IMR-90 (cell line): ENCODE measurements around the gene ARHGEF26. TPM values are rescaled to one million over a fixed set of nuclear protein-coding genes. Genes with fewer than 3 reads are reported as not detected.

Source experiments
- ATAC-seq: fragments of 200-7000 bp; cut with Tn5 transposase; 2 replicates; pipeline ENCODE4 v1.9.1; 2020; ENCODE audit warnings: low read depth, mild to moderate bottlenecking, moderate library complexity
- BruUV-seq: library from RNA; stranded (reverse); fragments of 400-500 nt; replicated peaks from 2 replicates; lab custom pipeline; 2021; lab: Mats Ljungman, UMichigan
- CTCF ChIA-PET: fragments of 300-600 bp; formaldehyde crosslinking; extraction: SDS; loops from one replicate; lab custom pipeline; 2021; ENCODE audit warnings: antibody characterized with exemption; lab: Yijun Ruan, JAX
- POLR2A ChIA-PET: fragments of 300-600 bp; sonication (Branson Sonifier 250); formaldehyde crosslinking; loops from one replicate; lab custom pipeline; 2022; ENCODE audit warnings: antibody characterized with exemption; ENCODE audit not compliant: unreplicated experiment; lab: Charles Lee
- DNase-seq: peaks from one replicate; pipeline ENCODE4 v3.0.0; 2013
- H2AFZ ChIP-seq: replicated peaks from 2 replicates; pipeline ENCODE3; 2013; ENCODE audit warnings: low read length, mild to moderate bottlenecking; ENCODE audit not compliant: poor library complexity
- H2AK5ac ChIP-seq: 2 replicates; pipeline ENCODE4 v1.6.1; 2013; ENCODE audit warnings: low read depth, low read length, inconsistent platforms
- H2AK9ac ChIP-seq: replicated peaks from 2 replicates; pipeline ENCODE3; 2013; ENCODE audit warnings: mild to moderate bottlenecking, low read depth, low read length, moderate library complexity; ENCODE audit not compliant: poor library complexity
- H2BK120ac ChIP-seq: 2 replicates; pipeline ENCODE4 v1.6.1; 2013; ENCODE audit warnings: low read depth, low read length, inconsistent platforms
- H2BK15ac ChIP-seq: 3 replicates; pipeline ENCODE4 v1.6.1; 2013; ENCODE audit warnings: low read depth, low read length, inconsistent platforms
- H2BK20ac ChIP-seq: 2 replicates; pipeline ENCODE4 v1.6.1; 2013; ENCODE audit warnings: low read depth, mild to moderate bottlenecking, inconsistent platforms, low read length, moderate library complexity
- H2BK5ac ChIP-seq: 2 replicates; pipeline ENCODE4 v1.6.1; 2013; ENCODE audit warnings: mild to moderate bottlenecking, low read depth, low read length, inconsistent platforms; ENCODE audit not compliant: poor library complexity, severe bottlenecking
- H3K14ac ChIP-seq: replicated peaks from 2 replicates; pipeline ENCODE4 v1.6.1; 2013; ENCODE audit warnings: low read depth, low read length, inconsistent platforms
- H3K18ac ChIP-seq: 2 replicates; pipeline ENCODE4 v1.6.1; 2013; ENCODE audit warnings: low read depth, low read length, control low read depth
- H3K23ac ChIP-seq: 2 replicates; pipeline ENCODE4 v1.6.1; 2013; ENCODE audit warnings: low read depth, low read length, inconsistent platforms
- H3K27ac ChIP-seq: 2 replicates; pipeline ENCODE4 v1.5.1; 2013; ENCODE audit warnings: mild to moderate bottlenecking, control low read depth, low read length; ENCODE audit not compliant: insufficient read depth
- H3K27me3 ChIP-seq: 2 replicates; pipeline ENCODE4 v1.6.1; 2013; ENCODE audit warnings: low read length; ENCODE audit not compliant: control insufficient read depth, insufficient read depth
- H3K36me3 ChIP-seq: 2 replicates; pipeline ENCODE4 v1.6.1; 2013; ENCODE audit warnings: low read length, mixed read lengths; ENCODE audit not compliant: control insufficient read depth, insufficient read depth
- H3K4ac ChIP-seq: 2 replicates; pipeline ENCODE4 v1.6.1; 2013; ENCODE audit warnings: low read depth, low read length, inconsistent platforms
- H3K4me1 ChIP-seq: 2 replicates; pipeline ENCODE4 v1.6.1; 2013; ENCODE audit warnings: low read length, mixed read lengths; ENCODE audit not compliant: control insufficient read depth, insufficient read depth
- H3K4me2 ChIP-seq: 2 replicates; pipeline ENCODE4 v1.6.1; 2013; ENCODE audit warnings: low read depth, mild to moderate bottlenecking, control low read depth, low read length, moderate library complexity
- H3K4me3 ChIP-seq: 2 replicates; pipeline ENCODE4 v1.5.1; 2013; ENCODE audit warnings: low read depth, mild to moderate bottlenecking, control low read depth, low read length, moderate library complexity; ENCODE audit not compliant: insufficient read depth
- H3K56ac ChIP-seq: 2 replicates; pipeline ENCODE4 v1.6.1; 2013; ENCODE audit warnings: low read length, inconsistent platforms; ENCODE audit not compliant: insufficient read depth; ENCODE audit errors: extremely low read depth
- H3K79me1 ChIP-seq, 2 experiments: 2 replicates each; pipeline ENCODE4 v1.6.1; 2013; ENCODE audit warnings: low read length in 2 of 2, inconsistent platforms in 1 of 2, low read depth in 1 of 2
- H3K9ac ChIP-seq: 2 replicates; pipeline ENCODE4 v1.6.1; 2013; ENCODE audit warnings: low read depth, low read length, control low read depth
- H3K9me1 ChIP-seq: 2 replicates; pipeline ENCODE4 v1.6.1; 2013; ENCODE audit warnings: low read length, inconsistent platforms; ENCODE audit not compliant: insufficient read depth
- H3K9me3 ChIP-seq: 2 replicates; pipeline ENCODE4 v1.6.1; 2013; ENCODE audit warnings: low read length; ENCODE audit not compliant: control insufficient read depth, insufficient read depth
- H4K20me1 ChIP-seq: 2 replicates; pipeline ENCODE4 v1.6.1; 2013; ENCODE audit warnings: low read length, inconsistent platforms; ENCODE audit not compliant: insufficient read depth
- H4K5ac ChIP-seq: 2 replicates; pipeline ENCODE4 v1.6.1; 2013; ENCODE audit warnings: mild to moderate bottlenecking, low read depth, low read length, control low read depth
- H4K8ac ChIP-seq, 2 experiments: 2 replicates each; pipeline ENCODE4 v1.6.1; 2013; ENCODE audit warnings: low read depth in 2 of 2, low read length in 2 of 2, control low read depth in 1 of 2, inconsistent platforms in 1 of 2
- H4K91ac ChIP-seq: 2 replicates; pipeline ENCODE4 v1.6.1; 2013; ENCODE audit warnings: low read depth, low read length, inconsistent platforms; ENCODE audit not compliant: insufficient read depth
- CEBPB ChIP-seq: IDR thresholded peaks from 2 replicates; pipeline ENCODE4 v1.6.1; 2012; ENCODE audit warnings: low read depth, low read length, improper control_type of control experiment
- RCOR1 ChIP-seq: IDR thresholded peaks from 2 replicates; pipeline ENCODE4 v1.6.1; 2012; ENCODE audit warnings: mild to moderate bottlenecking, low read length, improper control_type of control experiment; ENCODE audit not compliant: insufficient replicate concordance
- WGBS, 2 experiments: methylation state at CpG; one replicate each; pipeline versions ENCODE4 v1.1.5 to v1.1.7; 2013; ENCODE audit warnings: missing lambda C conversion rate in 2 of 2; ENCODE audit not compliant: insufficient read length in 1 of 2; ENCODE audit errors: extremely low coverage in 2 of 2; 5-methylcytosine and 5-hydroxymethylcytosine counted together
- dilution Hi-C: fragments of 300-500 bp; cut with HindIII; formaldehyde crosslinking; loops from one replicate; pipeline ENCODE4 v1.14.3; 2018; ENCODE audit warnings: low sequenced_read_pairs; ENCODE audit not compliant: unreplicated experiment
- in situ Hi-C: fragments of 300-500 bp; cut with MboI; formaldehyde crosslinking; loops from 3 replicates; pipeline ENCODE4 v1.14.3; 2019; ENCODE audit warnings: low sequenced_read_pairs, inconsistent platforms, mixed read lengths
- intact Hi-C: fragments of 100-400 bp; cut with micrococcal nuclease; formaldehyde crosslinking; loops from 2 replicates; pipeline ENCODE4 v1.10.0; 2022
- polyA plus RNA-seq, 3 experiments: library from polyadenylated mRNA; depleted of rRNA; stranded (reverse); fragments of >200 nt; gene quantifications; 2 replicates each; pipeline ENCODE4 v1.2.3, GENCODE V29; 2012; ENCODE audit warnings: low replicate concordance in 1 of 3
- total RNA-seq: library from RNA; depleted of rRNA; stranded (reverse); fragments of >200 nt; gene quantifications from 2 replicates; pipeline ENCODE4 v1.2.3, GENCODE V29; 2012

The ARHGEF26 gene
- total and polyA plus RNA-seq, 2 of the 4 experiments (the other 2 are of a cell fraction): 2.0 to 2.3 TPM

GRCh38 chr3:154135511-154136173 is 14.5 kb downstream of the ARHGEF26 start:
- no peak for ATAC-seq
- no TSS peak for BruUV-seq
- H2BK15ac ChIP-seq: no peak overlapping the region
- no peak for DNase-seq
- H2AK5ac ChIP-seq: no peak overlapping the region
- no peak overlapping the region for H2AFZ ChIP-seq
- no peak overlapping the region for H3K23ac ChIP-seq
- no peaks in the 10 kb centered on the region for H4K20me1 ChIP-seq
- no peaks in the 10 kb centered on the region for H3K9me1 ChIP-seq
- H3K27me3 ChIP-seq: no peaks in the 10 kb centered on the region
- H4K5ac ChIP-seq: no peak overlapping the region
- POLR2A ChIA-PET: no interaction called here
- no peak overlapping the region for H2AK9ac ChIP-seq
- H3K36me3 ChIP-seq: no peaks in the 10 kb centered on the region
- no peak overlapping the region for H3K4me2 ChIP-seq
- H3K27ac ChIP-seq: no peak overlapping the region
- dilution Hi-C loops: no loop called here
- H3K4me1 ChIP-seq: no peaks in the 10 kb centered on the region
- H2BK5ac ChIP-seq: no peak overlapping the region
- H3K14ac ChIP-seq: no peak overlapping the region
- intact Hi-C loops: no loop called here
- in situ Hi-C loops: no loop called here
- H2BK20ac ChIP-seq: no peak overlapping the region
- H3K9me3 ChIP-seq: no peaks in the 10 kb centered on the region
- H3K56ac ChIP-seq: no peak overlapping the region
- no peak overlapping the region for H4K91ac ChIP-seq
- H3K9ac ChIP-seq: no peak overlapping the region
- no peaks in the 10 kb centered on the region for H3K79me1 ChIP-seq
- 0 out of 2 replicates have a peak, but pooled peaks have one; percentile 23 for TF ChIP-seq CEBPB
- no peak for TF ChIP-seq RCOR1
- H2BK120ac ChIP-seq: no peak overlapping the region
- no peak overlapping the region for H3K18ac ChIP-seq
- WGBS, 2 experiments: no CpG with 5 or more reads among the region's 5 CpGs
- no peak overlapping the region for H4K8ac ChIP-seq
- H3K4me3 ChIP-seq: no peak overlapping the region
- no peak overlapping the region for H3K4ac ChIP-seq
- CTCF ChIA-PET: no interaction called here
